Skin epidermis (tissue), 12 donors: ENCODE measurements around the gene MDK.

ENCODE experiments used
- H3K27ac ChIP-seq, 21 experiments: fragments of 200-600 bp; sonication (generic) in 11 of 21; one replicate each; pipeline ENCODE4 v1.5.0; 2020; ENCODE audit warnings: mild to moderate bottlenecking in 3 of 21, inconsistent platforms in 2 of 21, moderate library complexity in 2 of 21
- H3K4me3 ChIP-seq, 7 experiments: fragments of 200-600 bp; sonication (generic) in 2 of 7; one replicate each; pipeline ENCODE4 v1.5.0; 2020; ENCODE audit warnings: inconsistent platforms in 2 of 7, mild to moderate bottlenecking in 2 of 7, moderate library complexity in 1 of 7

Gene MDK

GRCh38 chr11:46346886-46347636 lies 34.4 kb upstream of the MDK start, which contains the start of gene DGKZ:
Gene DGKZ (plus strand): TSS chr11:46347463. CDS start chr11:46347660, 197 bp downstream.
- Histone ChIP-seq H3K27ac (peak within 1 kb of the TSS; percentile 59 to 93 (median 84)), H3K4me3 (peak within 1 kb of the TSS; percentile 58 to 92 (median 82))

GRCh38 chr11:46347637-46348311 lies 33.7 kb upstream of the MDK start:
- peak overlapping the region; percentile 58 to 92 (median 82) for H3K4me3 ChIP-seq
- H3K27ac ChIP-seq: peak overlapping the region; percentile 59 to 91 (median 84)

GRCh38 chr11:46348566-46349401 lies 32.7 kb upstream of the MDK start:
- H3K27ac ChIP-seq: peak overlapping the region in 17 of 21 experiments; percentile 22 to 91 (median 84)
- peak overlapping the region; percentile 58 to 92 (median 82) for H3K4me3 ChIP-seq

GRCh38 chr11:46350695-46351094 lies 30.8 kb upstream of the MDK start:
- no peak overlapping the region for H3K4me3 ChIP-seq
- H3K27ac ChIP-seq: peak overlapping the region in 12 of 21 experiments; percentile 9 to 90 (median 72)

GRCh38 chr11:46351148-46351547 lies 30.3 kb upstream of the MDK start:
- Histone ChIP-seq H3K27ac (peak overlapping the region in 13 of 21 experiments; percentile 2 to 90 (median 72)), H3K4me3 (no peak overlapping the region)

GRCh38 chr11:46351606-46352005 lies 29.9 kb upstream of the MDK start:
- peak overlapping the region in 16 of 21 experiments; percentile 2 to 90 (median 72) for H3K27ac ChIP-seq
- H3K4me3 ChIP-seq: peak overlapping the region in 1 of 7 experiments; percentile 18

- Histone ChIP-seq H3K4me3 (peak overlapping the region in 3 of 7 experiments; percentile 9 to 18 (median 17)), H3K27ac (peak overlapping the region in 18 of 21 experiments; percentile 2 to 90 (median 69))
Observed at GRCh38 chr11:46352063-46352841, 29.2 kb upstream of the MDK start.

GRCh38 chr11:46353698-46354097 lies 27.8 kb upstream of the MDK start:
- no peak overlapping the region for H3K4me3 ChIP-seq
- peak overlapping the region in 14 of 21 experiments; percentile 0 to 90 (median 59) for H3K27ac ChIP-seq

- Histone ChIP-seq H3K4me3 (no peak overlapping the region), H3K27ac (peak overlapping the region in 12 of 21 experiments; percentile 12 to 78 (median 48))
Observed at GRCh38 chr11:46356924-46357482, 24.5 kb upstream of the MDK start.

GRCh38 chr11:46357483-46357936 lies 24.0 kb upstream of the MDK start:
- Histone ChIP-seq H3K27ac (peak overlapping the region in 13 of 21 experiments; percentile 12 to 78 (median 46)), H3K4me3 (peak overlapping the region in 1 of 7 experiments; percentile 9)

- H3K4me3 ChIP-seq: no peak overlapping the region
- peak overlapping the region in 3 of 21 experiments; percentile 13 to 92 (median 17) for H3K27ac ChIP-seq
Observed at GRCh38 chr11:46359953-46360352, 21.5 kb upstream of the MDK start.

GRCh38 chr11:46360878-46361277 lies 20.6 kb upstream of the MDK start:
- H3K27ac ChIP-seq: peak overlapping the region in 20 of 21 experiments; percentile 50 to 95 (median 80)
- H3K4me3 ChIP-seq: peak overlapping the region in 5 of 7 experiments; percentile 9 to 28 (median 21)

- Histone ChIP-seq H3K4me3 (peak overlapping the region; percentile 4 to 28 (median 17)), H3K27ac (peak overlapping the region in 20 of 21 experiments; percentile 50 to 95 (median 80))
Observed at GRCh38 chr11:46361283-46362155, 19.9 kb upstream of the MDK start.

GRCh38 chr11:46362156-46363030 lies 19.1 kb upstream of the MDK start:
- H3K4me3 ChIP-seq: peak overlapping the region in 6 of 7 experiments; percentile 4 to 28 (median 14)
- peak overlapping the region in 20 of 21 experiments; percentile 50 to 95 (median 80) for H3K27ac ChIP-seq

- peak overlapping the region; percentile 8 to 95 (median 80) for H3K27ac ChIP-seq
- no peak overlapping the region for H3K4me3 ChIP-seq
Observed at GRCh38 chr11:46363031-46363407, 18.4 kb upstream of the MDK start.

- Histone ChIP-seq H3K27ac (peak overlapping the region in 19 of 21 experiments; percentile 8 to 95 (median 79)), H3K4me3 (no peak overlapping the region)
Observed at GRCh38 chr11:46363455-46364005, 17.9 kb upstream of the MDK start.
